H1 (cell line): ENCODE measurements around the gene SF3B1.

Experiments used
- CHD2 ChIP-seq: IDR thresholded peaks from 2 replicates; pipeline ENCODE4 v1.6.1; 2012; ENCODE audit warnings: low read length, improper control_type of control experiment
- CTBP2 ChIP-seq: IDR thresholded peaks from 2 replicates; pipeline ENCODE4 v1.7.0; 2011; ENCODE audit warnings: borderline replicate concordance, mild to moderate bottlenecking, moderate library complexity, mixed read lengths, low read length; ENCODE audit not compliant: insufficient read depth, insufficient read length
- CTCF ChIP-seq, 3 experiments: IDR thresholded peaks; 1 replicate in 2 of 3; 2 replicates in 1 of 3; pipeline versions ENCODE4 v1.5.1 to v1.6.1; 2011; ENCODE audit warnings: low read length in 3 of 3, mild to moderate bottlenecking in 3 of 3, inconsistent platforms in 2 of 3, low read depth in 1 of 3, moderate library complexity in 1 of 3; ENCODE audit not compliant: insufficient read depth in 1 of 3; ENCODE audit errors: control extremely low read depth in 1 of 3
- NANOG ChIP-seq: IDR thresholded peaks from 2 replicates; pipeline ENCODE4 v1.6.1; 2011; ENCODE audit warnings: low read length, low read depth, mild to moderate bottlenecking, inconsistent platforms; ENCODE audit not compliant: insufficient read depth, poor library complexity, severe bottlenecking
- POLR2AphosphoS5 ChIP-seq: IDR thresholded peaks from 2 replicates; pipeline ENCODE4 v1.6.1; 2011; ENCODE audit warnings: low read depth, low read length
- RAD21 ChIP-seq, 2 experiments: IDR thresholded peaks in 1 of 2; conservative IDR thresholded peaks in 1 of 2; 2 replicates each; pipeline ENCODE4 v1.6.1; 2011; ENCODE audit warnings: low read depth in 2 of 2, low read length in 2 of 2, improper control_type of control experiment in 1 of 2, inconsistent platforms in 1 of 2, mild to moderate bottlenecking in 1 of 2, moderate library complexity in 1 of 2
- SIN3A ChIP-seq, 2 experiments: IDR thresholded peaks in 1 of 2; conservative IDR thresholded peaks in 1 of 2; 2 replicates each; pipeline ENCODE4 v1.6.1; 2011 to 2012; ENCODE audit warnings: low read length in 2 of 2, improper control_type of control experiment in 1 of 2, low read depth in 1 of 2, mild to moderate bottlenecking in 1 of 2
- TAF1 ChIP-seq: IDR thresholded peaks from 2 replicates; pipeline ENCODE4 v1.6.1; 2011; ENCODE audit warnings: mild to moderate bottlenecking, low read depth, low read length
- TCF12 ChIP-seq: IDR thresholded peaks from 2 replicates; pipeline ENCODE4 v1.6.1; 2011; ENCODE audit warnings: low read depth, mild to moderate bottlenecking, low read length

- TF ChIP-seq POLR2AphosphoS5, result no peak
- no peak for TF ChIP-seq CTCF (IDR thresholded peaks at IDR 0.05; ENCODE audit: control extremely low read depth in 1 of 3, insufficient read depth in 1 of 3, low read depth in 1 of 3, low read length in 3 of 3)
- TF ChIP-seq TAF1, result no peak
- no peak for TF ChIP-seq CTBP2
- TF ChIP-seq SIN3A (conservative IDR thresholded peaks at IDR 0.05 in 1 of 2, IDR thresholded peaks at IDR 0.05 in 1 of 2; ENCODE audit: low read depth in 1 of 2, low read length in 2 of 2), result no peak
- TF ChIP-seq NANOG, result no peak
- TF ChIP-seq CHD2, result no peak
- TF ChIP-seq TCF12, result no peak
- no peak for TF ChIP-seq RAD21 (IDR thresholded peaks at IDR 0.05 in 1 of 2, conservative IDR thresholded peaks at IDR 0.05 in 1 of 2; ENCODE audit: low read depth in 2 of 2, low read length in 2 of 2)
Observed at GRCh38 chr2:197425550-197425949, 9.3 kb downstream of the SF3B1 start.
